HepG2 (cell line): ENCODE data around the gene MCFD2. TPM values are rescaled to one million over a fixed set of nuclear protein-coding genes. Genes with fewer than 3 reads are reported as not detected.

Source experiments
- CBX2 ChIP-seq, 2 experiments: fragments of 200-600 bp in 1 of 2; sonication (generic); formaldehyde crosslinking in 1 of 2; IDR thresholded peaks; 2 replicates each; pipeline versions ENCODE4 v1.7.0 to v1.8.1; 2018 to 2022; ENCODE audit warnings: low read depth in 2 of 2, low read length in 1 of 2, mild to moderate bottlenecking in 1 of 2, missing genetic modification reagents in 1 of 2
- EED ChIP-seq: sonication (generic); formaldehyde crosslinking; IDR thresholded peaks from 2 replicates; pipeline ENCODE4 v1.5.0; 2020; ENCODE audit warnings: mild to moderate bottlenecking, missing genetic modification reagents
- LRRFIP1 ChIP-seq: sonication (generic); formaldehyde crosslinking; conservative IDR thresholded peaks from 2 replicates; pipeline ENCODE4 v1.4.0; 2020; ENCODE audit warnings: missing genetic modification reagents
- SNAPC5 ChIP-seq: sonication (generic); formaldehyde crosslinking; IDR thresholded peaks from 2 replicates; pipeline ENCODE4 v1.8.1; 2023; ENCODE audit warnings: mild to moderate bottlenecking, missing genetic modification reagents, borderline replicate concordance
- THAP8 ChIP-seq: sonication (generic); formaldehyde crosslinking; IDR thresholded peaks from 2 replicates; pipeline ENCODE4 v1.5.1; 2020; ENCODE audit warnings: missing genetic modification reagents, mild to moderate bottlenecking, borderline replicate concordance
- ZBTB2 ChIP-seq: sonication (generic); formaldehyde crosslinking; IDR thresholded peaks from 2 replicates; pipeline ENCODE4 v1.8.0; 2022; ENCODE audit warnings: low read depth, missing genetic modification reagents
- ZBTB40 ChIP-seq, 2 experiments: fragments of 450-650 bp in 1 of 2; sonication (generic) in 1 of 2; formaldehyde crosslinking in 1 of 2; IDR thresholded peaks; 2 replicates each; pipeline versions ENCODE4 v1.6.1 to v1.8.0; 2016 to 2022; ENCODE audit warnings: antibody characterized with exemption in 1 of 2, mild to moderate bottlenecking in 1 of 2, missing genetic modification reagents in 1 of 2
- polyA plus RNA-seq, 8 experiments: library from polyadenylated mRNA; depleted of rRNA in 3 of 8; stranded (reverse) in 7 of 8; unstranded in 1 of 8; fragments of >200 nt; fragmentation: Illumina TruSeq in 4 of 8; extraction: Trizol in 4 of 8; gene quantifications; 2 replicates each; pipeline versions ENCODE4 v1.2.1 to v1.2.3, GENCODE V29; 2011 to 2016; ENCODE audit warnings: low read depth in 4 of 8, missing spikeins in 1 of 8, mixed read lengths in 1 of 8; ENCODE audit not compliant: insufficient read depth in 1 of 8
- total RNA-seq, 5 experiments: library from RNA; depleted of rRNA; stranded (reverse); fragments of >200 nt; fragmentation: Illumina TruSeq; extraction: Trizol; gene quantifications; 2 replicates each; pipeline ENCODE4 v1.2.3, GENCODE V29; 2016; ENCODE audit warnings: low read depth in 1 of 5

MCFD2 gene
- total and polyA plus RNA-seq, 2 of the 13 experiments (the other 11 are each of a cell fraction or from before 2014, with no cell fraction given): 183 to 232 TPM

- TF ChIP-seq ZBTB40 (IDR thresholded peaks at IDR 0.05): no peak
- TF ChIP-seq ZBTB40 (CRISPR knock-in tag; IDR thresholded peaks at IDR 0.05): no peak
- no peak for TF ChIP-seq EED (CRISPR knock-in tag)
- TF ChIP-seq THAP8 (CRISPR knock-in tag): no peak
- no peak for TF ChIP-seq SNAPC5 (CRISPR knock-in tag)
- no peak for TF ChIP-seq ZBTB2 (CRISPR knock-in tag)
- no peak for TF ChIP-seq LRRFIP1
- TF ChIP-seq CBX2 (IDR thresholded peaks at IDR 0.05; ENCODE audit: low read depth, low read length): no peak
- TF ChIP-seq CBX2 (CRISPR knock-in tag; IDR thresholded peaks at IDR 0.05; ENCODE audit: low read depth): no peak
Observed at GRCh38 chr2:46954951-46955571, 39.5 kb upstream of the MCFD2 start (continued).
